Myocyte (in vitro differentiated cells): ENCODE measurements around the gene MAPKBP1. TPM values are rescaled to one million over a fixed set of nuclear protein-coding genes. Genes with fewer than 3 reads are reported as not detected.
"Not testable (repeated sequence)": the region's sequence is repeated elsewhere in the genome, so short reads cannot be mapped to it uniquely, and the experiment has no call there.

Experiments used
- DNase-seq: peaks from one replicate; pipeline ENCODE4 v3.0.0-alpha.2; 2012; ENCODE audit warnings: low read depth
- polyA plus RNA-seq: library from polyadenylated mRNA; unstranded; fragments of >200 nt; gene quantifications from one replicate; pipeline ENCODE4 v1.2.1, GENCODE V29; 2012; ENCODE audit warnings: missing spikeins
- total RNA-seq: library from RNA; depleted of rRNA; stranded (reverse); fragments of >200 nt; gene quantifications from 2 replicates; pipeline ENCODE4 v1.2.3, GENCODE V29; 2014

MAPKBP1 gene
- 11.1 and 14.9 TPM in 2 replicates for total RNA-seq
- 15.1 TPM for polyA plus RNA-seq

DNA sequence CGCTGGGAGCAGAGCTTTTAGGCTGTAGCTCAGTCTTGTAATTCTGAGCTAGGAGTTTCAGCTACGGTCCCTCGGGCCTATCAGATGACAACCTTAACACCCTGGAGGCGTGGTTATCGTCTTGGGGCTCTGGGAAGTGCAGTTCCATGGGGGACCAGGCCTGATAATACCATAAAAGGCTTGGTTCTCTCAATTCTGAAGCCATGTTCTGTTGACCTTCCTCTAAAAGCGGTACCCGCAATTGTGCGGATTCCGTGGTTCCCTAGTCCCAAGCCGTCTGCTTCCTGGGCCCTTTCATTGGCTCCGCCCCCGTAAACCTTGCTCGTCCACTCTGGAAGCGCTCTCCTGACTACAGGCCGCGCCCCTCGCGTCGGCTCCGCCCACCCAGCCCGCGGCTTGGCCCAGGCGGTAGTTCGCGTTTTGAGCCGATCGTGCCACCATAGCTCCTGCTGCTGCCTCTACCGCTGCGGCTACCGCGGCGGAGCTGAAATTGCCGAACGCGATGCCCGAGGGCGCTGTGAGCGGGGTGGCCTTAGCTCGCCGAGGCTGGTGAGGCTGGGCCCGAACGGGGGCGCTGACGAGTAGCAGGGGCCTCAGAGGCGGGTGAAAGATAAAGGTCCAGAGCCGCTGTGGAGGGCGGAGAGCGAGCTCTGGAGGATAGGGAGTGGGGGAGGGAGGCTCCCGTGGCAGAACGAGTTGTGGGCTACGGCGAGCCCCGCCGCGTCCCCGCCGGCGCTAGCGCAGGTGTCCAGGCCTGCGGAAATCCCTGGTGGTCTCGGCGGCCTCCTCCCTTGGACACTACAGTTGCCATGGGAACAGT, at the start of gene MAPKBP1:
TSS of gene MAPKBP1 (plus strand) at position 423 of the 820 bp plus-strand sequence. CDS start 792 bp downstream, outside the sequence.
- peak; percentile 99 for DNase-seq

GRCh38 chr15:41727143-41727542, 47.1 kb upstream of the MAPKBP1 start:
- DNase-seq, result peak; percentile 3

DNA sequence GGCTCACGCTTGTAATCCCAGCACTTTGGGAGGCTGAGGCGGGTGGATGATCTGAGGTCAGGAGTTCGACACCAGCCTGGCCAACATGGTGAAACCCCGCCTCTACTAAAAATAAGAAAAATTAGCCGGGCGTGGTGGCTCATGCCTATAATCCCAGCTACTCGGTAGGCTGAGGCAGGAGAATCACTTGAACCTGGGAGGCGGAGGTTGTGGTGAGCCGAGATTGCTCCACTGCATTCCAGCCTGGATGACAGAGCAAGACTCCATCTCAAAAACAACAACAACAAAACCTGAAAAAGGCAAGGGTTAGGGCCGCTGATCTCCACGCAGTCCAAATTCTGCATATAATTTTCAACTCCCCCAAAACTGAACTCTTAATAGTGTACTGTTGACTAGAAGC, 46.2 kb upstream of the MAPKBP1 start:
- DNase-seq, result not testable (repeated sequence)

DNA sequence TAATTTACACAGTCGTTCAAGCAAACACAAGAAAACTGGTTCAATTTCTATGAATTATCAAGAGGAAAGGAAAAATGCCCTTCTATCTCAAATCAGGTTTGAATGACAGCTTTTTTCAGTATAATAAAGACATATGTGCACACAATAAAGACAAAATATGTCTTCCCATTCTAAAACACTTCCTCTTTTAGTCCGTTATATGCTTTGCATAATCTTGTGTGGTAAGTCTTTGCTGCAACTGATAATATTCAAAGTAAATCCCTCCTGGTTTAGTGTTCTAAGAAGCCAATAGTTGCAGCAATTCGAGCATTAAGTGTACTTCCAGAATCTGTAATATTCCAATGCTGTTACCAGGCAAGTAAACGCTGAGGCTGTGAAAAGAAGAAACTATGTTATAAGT, 43.7 kb upstream of the MAPKBP1 start:
- no peak for DNase-seq

GRCh38 chr15:41732483-41732882, 41.8 kb upstream of the MAPKBP1 start:
- DNase-seq, result no peak

DNA sequence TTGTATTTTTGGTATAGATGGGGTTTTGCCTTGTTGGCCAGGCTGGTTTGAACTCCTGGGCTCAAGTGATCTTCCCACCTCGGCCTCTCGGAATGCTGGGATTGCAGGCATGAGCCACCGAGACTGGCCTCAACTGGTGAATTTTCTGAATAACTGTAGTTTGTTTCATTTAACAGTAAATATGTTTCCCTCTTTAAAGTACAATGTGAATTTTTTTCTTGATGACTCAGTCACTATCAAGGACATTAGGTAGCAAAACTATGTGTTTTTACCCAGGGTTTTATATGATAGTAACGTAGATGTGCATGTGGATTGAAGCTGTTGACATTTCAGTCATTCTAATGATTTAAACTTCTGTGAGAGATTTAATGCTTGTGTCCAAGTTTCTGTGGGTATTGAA, 40.2 kb upstream of the MAPKBP1 start:
- no peak for DNase-seq

- no peak for DNase-seq
These were observed 39.2 kb upstream of the MAPKBP1 start for GRCh38 chr15:41735046-41735445.

DNA sequence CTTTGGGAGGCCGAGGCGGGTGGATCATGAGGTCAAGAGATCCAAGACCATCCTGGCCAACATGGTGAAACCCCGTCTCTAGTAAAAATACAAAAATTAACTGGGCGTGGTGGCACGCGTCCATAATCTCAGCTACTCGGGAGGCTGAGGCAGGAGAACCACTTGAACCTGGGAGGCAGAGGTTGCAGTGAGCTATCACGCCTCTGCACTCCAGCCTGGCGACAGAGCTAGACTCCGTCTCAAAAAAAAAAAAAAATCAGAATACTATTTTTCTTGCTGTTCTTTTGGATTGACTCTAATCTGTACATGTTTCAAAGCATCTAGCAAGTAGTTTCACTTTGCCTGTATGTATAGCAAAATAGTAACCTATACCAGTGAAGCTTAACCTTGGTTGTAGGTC, 38.8 kb upstream of the MAPKBP1 start:
- DNase-seq, result not testable (repeated sequence)

GRCh38 chr15:41746802-41747201, 27.5 kb upstream of the MAPKBP1 start:
- no peak for DNase-seq

DNA sequence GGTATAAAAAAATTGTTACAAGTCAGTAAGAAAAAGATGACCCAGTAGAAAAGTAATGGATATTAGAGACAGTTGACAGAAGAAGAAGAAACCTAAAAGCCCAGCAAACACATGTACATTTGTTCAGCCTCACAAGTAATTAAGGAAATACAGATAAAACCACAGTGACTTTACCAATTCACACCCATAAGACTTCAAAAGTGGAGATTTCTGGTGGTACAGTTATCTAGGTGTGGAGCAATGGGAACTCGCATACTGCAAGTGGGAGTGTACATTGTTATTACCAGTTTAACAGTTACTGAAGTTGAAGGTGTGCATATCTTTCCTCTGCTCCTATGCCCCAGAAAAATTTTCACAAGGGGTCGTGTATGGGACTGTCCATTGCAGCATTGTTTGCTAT, 18.1 kb upstream of the MAPKBP1 start:
- no peak for DNase-seq

DNA sequence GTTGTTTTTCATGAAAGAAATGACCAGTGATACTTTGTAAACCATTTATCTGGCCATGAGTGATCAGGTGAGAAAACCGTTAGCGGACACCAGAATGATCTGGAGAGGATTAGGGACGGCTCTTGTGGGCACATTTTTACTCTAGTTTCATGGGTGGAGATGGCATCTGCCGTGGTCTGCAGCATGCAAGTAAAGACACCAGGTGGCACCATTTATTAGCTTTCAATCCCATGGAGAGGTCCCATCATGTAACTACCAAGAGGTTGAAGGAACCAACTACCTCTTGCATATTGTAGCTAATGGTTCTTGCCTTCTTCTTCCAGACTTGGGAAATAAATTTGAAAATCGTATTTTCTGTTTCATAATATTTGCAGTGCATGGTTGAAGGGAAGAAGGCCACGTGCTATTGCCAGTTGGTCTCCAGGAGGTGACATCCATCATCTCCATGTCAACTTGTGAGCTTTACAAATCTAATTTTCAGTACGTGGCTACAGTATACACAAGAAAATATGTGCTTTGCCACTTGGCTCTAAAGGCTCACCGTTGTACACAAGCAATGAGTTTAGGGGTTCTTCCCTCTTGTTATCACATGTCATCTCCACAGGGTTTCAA, 1.5 kb upstream of the MAPKBP1 start:
- peak; percentile 85 for DNase-seq

DNA sequence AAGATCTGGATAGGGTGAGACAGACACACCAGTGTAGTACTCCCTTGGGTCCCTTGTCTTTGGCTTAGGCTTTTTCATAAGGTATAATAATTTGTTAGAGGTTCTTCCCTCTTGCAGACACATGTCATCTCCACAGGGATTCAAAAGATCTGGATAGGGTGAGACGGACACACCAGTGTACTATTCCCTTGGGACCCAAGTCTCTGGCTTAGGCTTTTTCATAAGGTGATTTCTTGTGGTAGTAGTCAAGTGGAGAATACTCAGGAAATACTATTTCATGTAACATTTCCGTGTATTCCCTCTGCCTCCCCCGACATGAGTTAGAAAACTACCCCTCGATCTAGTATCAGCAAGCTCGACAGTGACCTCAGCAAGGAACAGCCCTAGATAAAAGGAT, 954 bp upstream of the MAPKBP1 start:
- DNase-seq, result peak; percentile 20

DNA sequence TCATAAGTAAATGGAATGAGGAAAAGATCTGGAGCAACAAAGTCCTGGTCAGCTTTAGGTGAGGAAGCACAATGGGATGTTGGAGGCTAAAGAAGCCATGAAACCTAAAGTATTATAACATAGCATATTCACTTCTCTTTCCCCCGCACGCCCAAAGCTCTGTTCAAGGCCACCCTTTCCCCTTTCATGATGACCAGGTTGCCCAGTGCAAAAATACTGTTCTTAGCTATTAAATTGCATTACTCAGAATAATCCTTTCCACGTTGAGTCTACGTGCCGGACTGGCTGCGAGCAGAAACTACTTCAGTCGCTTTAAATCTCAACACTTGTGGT, 589 bp upstream of the MAPKBP1 start:
- no peak for DNase-seq

DNA sequence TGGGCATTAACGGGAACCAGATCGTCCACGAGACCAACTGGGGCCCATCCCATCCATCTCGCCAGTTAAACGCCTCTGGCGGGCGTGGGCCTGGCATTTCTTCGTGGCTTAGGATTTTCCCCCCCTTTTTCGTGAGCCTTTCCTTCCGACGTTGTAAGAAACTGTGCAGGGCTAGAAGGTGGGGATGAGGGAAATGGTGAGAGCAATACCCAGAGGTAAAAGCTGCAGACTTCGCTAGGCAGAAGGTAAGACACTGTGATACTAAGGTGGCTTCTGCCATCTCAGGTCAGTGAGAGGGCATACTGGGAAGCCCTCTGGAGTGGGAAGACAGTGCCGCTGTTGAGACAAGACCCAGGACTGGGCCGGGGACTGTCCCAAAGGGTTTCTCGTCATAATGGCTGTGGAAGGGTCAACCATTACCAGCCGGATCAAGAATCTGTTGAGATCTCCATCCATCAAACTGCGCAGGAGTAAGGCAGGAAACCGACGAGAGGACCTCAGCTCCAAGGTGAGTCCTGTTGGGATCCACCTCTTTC, 666 bp downstream of the MAPKBP1 start:
- no peak for DNase-seq

DNA sequence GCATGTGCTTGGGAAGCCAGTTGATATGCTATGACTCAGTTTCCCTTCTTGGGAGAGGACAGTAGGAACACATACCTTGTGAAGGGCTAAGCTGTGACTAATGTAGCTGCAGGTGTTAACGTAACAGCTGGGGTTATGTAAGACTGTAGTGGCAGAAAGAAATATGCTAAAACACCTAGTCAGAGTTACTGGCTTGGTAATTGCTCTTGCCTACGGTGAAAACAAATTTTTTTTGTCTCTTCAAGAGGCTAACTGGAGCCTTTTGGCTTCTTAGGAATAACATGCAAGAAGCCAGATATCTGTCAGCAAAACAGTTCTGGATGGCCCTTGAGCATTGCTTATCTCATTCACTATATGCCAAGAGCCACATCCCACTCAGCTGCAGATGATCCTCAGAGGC, 1.4 kb downstream of the MAPKBP1 start:
- DNase-seq, result no peak

DNA sequence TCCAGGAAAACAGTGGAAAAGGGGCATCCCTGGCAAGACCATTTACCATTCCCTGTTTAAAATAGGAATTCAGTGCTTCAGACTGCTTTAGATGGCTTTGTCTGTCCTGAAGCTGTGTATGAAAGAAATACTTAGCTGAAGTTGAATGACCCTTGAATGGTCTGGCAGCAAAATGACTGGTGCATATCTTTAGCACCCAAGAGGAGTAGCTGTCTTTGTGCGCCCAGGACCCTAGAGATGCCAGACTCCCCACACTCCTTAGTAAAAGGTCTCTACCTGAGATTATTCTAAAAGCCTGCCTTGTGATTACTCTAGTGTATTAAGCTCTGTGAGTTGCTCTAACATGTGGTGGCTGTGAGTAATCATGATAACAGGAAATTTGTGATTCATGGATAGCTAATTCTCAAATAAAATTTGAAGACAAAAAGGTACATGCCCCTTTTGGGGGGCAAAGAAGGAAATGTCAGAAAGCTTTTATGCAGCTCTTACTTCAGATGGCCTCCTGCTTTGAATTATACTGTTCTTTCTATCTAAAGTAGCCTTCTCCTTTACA, 3.2 kb downstream of the MAPKBP1 start:
- no peak for DNase-seq

DNA sequence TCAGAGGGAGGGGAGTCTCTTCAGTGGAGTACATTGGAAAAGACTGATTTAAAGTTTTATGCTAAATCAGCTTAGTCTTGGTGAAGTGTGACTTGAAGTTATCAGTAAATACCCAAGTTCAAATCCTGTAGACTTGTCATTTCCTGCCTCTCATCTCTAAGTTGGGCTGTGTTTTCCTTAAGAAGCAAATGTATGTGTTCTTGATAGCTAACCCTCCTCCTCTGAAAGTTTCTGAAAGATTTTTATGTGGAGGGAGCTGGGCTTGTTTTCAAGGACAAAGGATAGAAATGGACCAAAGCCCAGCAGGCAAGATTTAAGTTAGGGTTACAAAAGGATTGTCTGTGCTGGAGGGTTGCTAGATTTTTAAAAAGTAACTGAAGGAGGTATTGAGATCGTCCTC, 4.2 kb downstream of the MAPKBP1 start:
- no peak for DNase-seq

DNA sequence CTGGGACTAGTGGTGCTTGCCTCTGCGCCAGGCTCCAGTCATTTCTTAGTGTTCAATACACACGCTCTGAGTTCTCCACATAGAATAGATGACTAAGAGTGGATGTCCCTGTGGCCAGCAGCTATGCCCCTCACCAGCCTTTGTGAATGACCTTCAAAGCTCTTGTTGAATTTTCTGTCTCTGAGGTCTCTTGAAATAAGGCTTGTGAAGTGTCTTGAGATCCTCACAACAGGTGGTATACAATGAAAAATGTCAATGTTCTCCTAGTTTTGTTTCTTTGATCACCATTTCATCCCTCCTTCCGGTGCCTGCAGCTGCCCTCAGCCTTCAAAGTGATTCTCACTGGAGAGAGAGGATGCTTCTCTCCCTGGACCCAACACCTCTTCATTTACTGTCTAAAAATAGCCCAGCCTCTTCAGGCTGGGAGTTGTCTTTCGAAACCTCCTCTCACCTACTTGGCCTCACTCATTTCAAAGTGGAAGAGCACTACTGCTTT, 5.4 kb downstream of the MAPKBP1 start:
- peak; percentile 51 for DNase-seq

DNA sequence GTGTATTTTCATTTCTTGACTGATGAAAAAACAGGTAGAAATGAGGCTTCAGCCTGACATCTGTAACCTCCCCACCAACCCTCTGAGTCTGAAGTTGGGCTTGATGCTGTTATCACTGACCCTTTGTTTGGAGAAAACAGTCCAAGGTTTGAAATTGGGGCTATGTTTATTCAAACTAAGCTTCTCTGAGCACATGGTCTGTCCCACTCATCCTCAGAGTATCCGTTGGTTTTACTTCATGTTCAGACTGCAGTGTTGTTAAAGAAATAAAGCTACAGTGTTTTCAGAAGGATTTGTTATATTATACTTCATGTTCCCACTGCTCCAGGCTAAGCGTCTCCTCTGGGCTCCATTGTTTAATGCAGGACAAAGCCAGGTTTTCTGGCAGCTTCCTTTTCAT, 6.0 kb downstream of the MAPKBP1 start:
- DNase-seq, result no peak

DNA sequence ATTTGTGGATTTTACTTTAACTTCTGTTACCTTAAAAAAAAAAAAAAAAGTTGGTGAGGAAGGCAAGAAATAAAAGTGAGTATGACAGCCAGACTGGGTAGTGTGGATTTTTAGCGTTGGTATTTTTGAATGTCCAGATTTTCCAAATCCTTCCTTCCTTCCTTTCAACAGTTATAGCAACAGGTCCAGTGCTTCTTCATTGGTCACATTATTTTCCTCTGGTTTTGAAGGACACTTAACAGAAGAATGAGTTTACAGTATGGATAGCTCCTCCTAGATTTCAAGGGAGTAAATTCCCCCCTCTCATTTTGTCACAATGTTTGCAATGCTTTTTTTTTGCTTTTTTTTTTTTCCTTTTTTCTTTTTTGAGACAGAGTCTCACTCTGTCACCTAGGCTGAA, 6.4 kb downstream of the MAPKBP1 start:
- no peak for DNase-seq

DNA sequence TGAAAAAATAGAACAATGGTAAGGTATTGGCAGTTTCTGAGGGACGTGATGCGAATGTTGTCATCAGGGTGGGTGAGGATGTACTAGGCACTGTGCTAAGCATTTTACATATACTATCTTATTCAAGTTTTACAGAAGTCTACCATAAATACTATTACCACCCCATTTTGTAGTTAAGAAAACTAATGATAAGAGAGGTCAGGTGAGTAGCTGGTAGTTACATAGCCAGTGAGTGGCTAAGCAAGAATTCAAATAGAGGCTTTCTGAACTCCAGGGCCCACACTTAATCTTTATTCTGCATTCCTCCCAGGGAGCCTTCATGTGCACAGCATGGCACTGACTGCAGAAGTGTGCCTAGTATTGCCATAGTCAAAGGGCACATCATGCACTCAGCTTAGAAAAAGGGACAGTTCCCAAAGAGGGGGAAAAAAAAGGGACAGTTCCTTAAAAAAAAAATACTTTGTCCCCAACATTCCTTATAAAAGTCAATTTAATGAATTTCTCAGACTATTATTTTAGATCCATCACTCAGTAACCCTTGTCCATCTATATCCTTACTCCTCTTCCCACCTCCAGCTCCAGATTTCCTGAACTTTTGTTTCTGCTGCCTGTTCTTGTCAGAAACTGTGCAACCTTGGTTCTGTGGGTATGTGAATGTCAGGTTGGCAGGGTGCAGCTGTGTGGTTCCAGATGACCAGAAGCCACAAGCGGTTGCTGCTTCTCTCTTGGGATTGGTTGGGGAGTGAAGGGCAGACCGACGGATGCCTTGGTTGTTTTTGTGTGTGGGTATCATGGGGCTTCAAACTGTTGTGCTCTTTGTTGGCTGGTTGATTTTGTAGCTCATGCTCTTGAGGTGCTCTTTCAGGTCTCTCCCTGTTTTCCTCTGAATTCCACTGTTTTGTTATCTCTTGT, 8.3 kb downstream of the MAPKBP1 start:
- DNase-seq, result peak; percentile 78
